IPS-20b (cell line): ENCODE measurements around the gene RAD9A.

Experiments used
- H3K27ac ChIP-seq: one replicate; pipeline ENCODE4 v1.5.1; 2013; ENCODE audit warnings: low read length
- H3K27me3 ChIP-seq: 2 replicates; pipeline ENCODE4 v1.6.1; 2013; ENCODE audit warnings: mild to moderate bottlenecking, low read length, inconsistent platforms; ENCODE audit not compliant: insufficient read depth
- H3K36me3 ChIP-seq: 2 replicates; pipeline ENCODE4 v1.6.1; 2013; ENCODE audit warnings: low read depth, mild to moderate bottlenecking, inconsistent platforms, low read length, moderate library complexity; ENCODE audit not compliant: insufficient read depth
- H3K4me1 ChIP-seq: 2 replicates; pipeline ENCODE4 v1.6.1; 2013; ENCODE audit warnings: mild to moderate bottlenecking, control low read depth, inconsistent platforms, low read length, moderate library complexity; ENCODE audit not compliant: insufficient read depth
- H3K4me3 ChIP-seq: 2 replicates; pipeline ENCODE4 v1.5.1; 2013; ENCODE audit warnings: mild to moderate bottlenecking, low read length, inconsistent platforms
- H3K9ac ChIP-seq: 2 replicates; pipeline ENCODE4 v1.6.1; 2013; ENCODE audit warnings: low read depth, mild to moderate bottlenecking, inconsistent platforms, low read length, moderate library complexity
- H3K9me3 ChIP-seq: 2 replicates; pipeline ENCODE4 v1.6.1; 2013; ENCODE audit warnings: mild to moderate bottlenecking, low read depth, low read length, inconsistent platforms; ENCODE audit not compliant: insufficient read depth

The RAD9A gene

GRCh38 chr11:67364783-67365722 lies 26.7 kb upstream of the RAD9A start:
- Histone ChIP-seq H3K27ac (no peak overlapping the region), H3K36me3 (no peaks in the 10 kb centered on the region), H3K9me3 (no peaks in the 10 kb centered on the region), H3K27me3 (peaks cover 37% of the 10 kb centered on the region), H3K9ac (no peak overlapping the region), H3K4me3 (no peak overlapping the region), H3K4me1 (peaks cover 2% of the 10 kb centered on the region; the same call in 1 of the 2 replicates)

DNA sequence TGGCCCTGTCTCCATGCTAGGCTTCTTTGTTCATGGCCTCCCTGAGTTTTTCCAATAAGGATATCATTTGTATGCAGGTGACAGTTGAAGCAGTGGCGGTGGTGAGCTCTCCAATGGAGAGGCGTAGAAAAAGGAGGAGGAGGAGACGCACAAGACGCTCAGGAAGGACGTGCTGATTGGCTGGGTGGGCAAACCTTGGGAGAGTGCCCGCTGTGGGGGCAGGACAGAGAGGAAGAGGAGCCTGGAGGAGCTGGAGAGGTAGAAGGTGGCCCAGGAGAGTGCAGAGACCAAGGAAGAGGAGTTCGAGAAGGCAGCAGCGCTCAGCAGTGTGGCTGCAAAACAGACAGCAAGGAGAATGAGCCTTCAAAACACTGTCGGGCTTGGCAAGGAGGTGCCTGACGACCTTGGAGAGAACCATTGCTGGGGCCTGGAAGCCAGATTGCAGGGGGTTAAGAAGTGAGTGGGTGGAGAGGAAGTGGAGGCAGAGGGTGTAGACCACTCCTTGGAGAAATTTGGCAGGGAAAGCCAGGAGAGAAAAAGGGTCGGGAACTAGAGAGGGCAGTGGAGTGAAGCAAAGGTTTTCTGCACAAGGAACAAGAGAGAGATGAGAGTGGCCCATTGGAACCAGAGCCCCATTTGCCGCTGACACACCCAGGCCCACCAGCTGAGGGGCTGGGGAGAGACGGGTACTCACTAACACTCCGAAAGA lies 25.9 kb upstream of the RAD9A start:
- Histone ChIP-seq H3K27me3 (peaks cover 44% of the 10 kb centered on the region), H3K36me3 (no peaks in the 10 kb centered on the region), H3K4me3 (no peak overlapping the region), H3K9me3 (no peaks in the 10 kb centered on the region), H3K4me1 (peaks cover 7% of the 10 kb centered on the region; the same call in 1 of the 2 replicates), H3K9ac (no peak overlapping the region), H3K27ac (no peak overlapping the region)

- H3K4me3 ChIP-seq: no peak overlapping the region
- no peaks in the 10 kb centered on the region for H3K9me3 ChIP-seq
- H3K4me1 ChIP-seq: peaks cover 7% of the 10 kb centered on the region; the same call in 1 of the 2 replicates
- H3K27ac ChIP-seq: no peak overlapping the region
- no peaks in the 10 kb centered on the region for H3K36me3 ChIP-seq
- H3K9ac ChIP-seq: no peak overlapping the region
- H3K27me3 ChIP-seq: peaks cover 50% of the 10 kb centered on the region
These were observed 25.2 kb upstream of the RAD9A start for GRCh38 chr11:67366546-67366945.

DNA sequence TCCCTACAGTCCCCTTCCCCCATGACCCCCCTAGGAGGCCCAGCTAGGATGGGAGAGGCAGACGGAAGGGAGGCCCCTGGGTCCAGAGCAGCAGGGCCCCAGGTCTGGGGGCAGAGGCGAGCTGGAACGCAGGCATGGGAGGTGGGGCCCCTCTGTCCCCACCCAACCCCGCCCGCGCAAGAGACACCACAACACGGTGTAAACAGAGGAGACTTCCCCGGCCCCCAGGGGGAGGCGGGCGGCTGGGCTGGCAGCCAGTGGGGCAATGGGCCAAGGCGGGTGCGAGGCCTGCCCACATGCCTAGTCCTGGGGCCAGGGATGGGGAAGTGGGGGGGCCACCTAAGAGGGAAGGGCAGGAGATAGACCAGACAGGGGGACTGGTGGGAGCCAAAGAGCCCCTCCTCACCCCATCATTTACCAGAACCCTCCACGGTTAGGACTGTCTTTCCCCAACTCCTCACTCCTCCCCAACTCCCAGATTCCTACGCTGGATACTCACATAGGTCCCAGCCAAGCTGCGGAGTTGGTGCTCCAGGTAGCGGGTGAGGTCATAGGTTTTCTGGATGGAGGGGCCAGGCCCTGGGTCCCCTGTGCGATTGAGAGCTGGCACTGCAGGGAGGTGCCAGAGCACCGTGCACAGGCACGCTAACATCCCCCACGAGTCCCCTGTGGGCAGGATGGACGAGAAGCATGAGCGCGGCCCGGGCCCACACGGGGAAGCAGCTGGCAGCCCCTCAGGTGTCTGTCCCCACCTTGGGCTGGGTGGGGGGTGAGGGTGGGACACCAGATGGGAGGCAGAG lies 24.6 kb upstream of the RAD9A start:
- Histone ChIP-seq H3K4me1 (peaks cover 7% of the 10 kb centered on the region; the same call in 1 of the 2 replicates), H3K27me3 (peaks cover 50% of the 10 kb centered on the region), H3K27ac (no peak overlapping the region), H3K9ac (no peak overlapping the region), H3K9me3 (no peaks in the 10 kb centered on the region), H3K4me3 (no peak overlapping the region), H3K36me3 (no peaks in the 10 kb centered on the region)

GRCh38 chr11:67367761-67368227 lies 24.0 kb upstream of the RAD9A start:
- no peak overlapping the region for H3K9ac ChIP-seq
- no peaks in the 10 kb centered on the region for H3K36me3 ChIP-seq
- peaks cover 7% of the 10 kb centered on the region; the same call in 1 of the 2 replicates for H3K4me1 ChIP-seq
- peaks cover 46% of the 10 kb centered on the region for H3K27me3 ChIP-seq
- H3K4me3 ChIP-seq: no peak overlapping the region
- no peak overlapping the region for H3K27ac ChIP-seq
- no peaks in the 10 kb centered on the region for H3K9me3 ChIP-seq

DNA sequence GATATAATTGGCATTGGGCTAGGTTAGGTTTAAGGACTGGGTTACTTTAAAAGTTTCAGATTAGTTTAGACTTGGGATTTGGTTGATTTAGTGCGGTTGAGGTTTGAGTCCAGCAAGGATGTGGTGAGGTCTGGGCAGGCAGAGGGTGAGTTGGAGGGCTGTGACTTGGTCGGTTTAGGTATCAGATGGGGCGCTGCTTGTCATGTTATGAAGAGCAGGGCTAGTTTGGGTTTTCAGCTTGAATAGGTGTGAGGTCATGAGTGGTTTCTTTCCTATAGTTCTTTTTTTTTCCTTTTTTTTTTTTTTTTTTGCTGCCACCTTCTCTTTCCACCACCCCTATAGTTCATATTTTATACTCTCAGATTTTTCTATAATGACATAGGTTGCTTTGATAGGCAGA lies 23.2 kb upstream of the RAD9A start:
- H3K9ac ChIP-seq: no peak overlapping the region
- no peak overlapping the region for H3K27ac ChIP-seq
- H3K27me3 ChIP-seq: peaks cover 47% of the 10 kb centered on the region
- H3K4me1 ChIP-seq: peaks cover 7% of the 10 kb centered on the region; the same call in 1 of the 2 replicates
- no peaks in the 10 kb centered on the region for H3K9me3 ChIP-seq
- H3K4me3 ChIP-seq: no peak overlapping the region
- no peaks in the 10 kb centered on the region for H3K36me3 ChIP-seq

- no peak overlapping the region for H3K27ac ChIP-seq
- H3K4me1 ChIP-seq: peaks cover 10% of the 10 kb centered on the region; the same call in 1 of the 2 replicates
- no peak overlapping the region for H3K4me3 ChIP-seq
These were observed 22.5 kb upstream of the RAD9A start for GRCh38 chr11:67369275-67369674.

GRCh38 chr11:67369801-67370284 lies 21.9 kb upstream of the RAD9A start:
- H3K9me3 ChIP-seq: no peaks in the 10 kb centered on the region
- no peak overlapping the region for H3K4me3 ChIP-seq
- H3K27ac ChIP-seq: no peak overlapping the region
- H3K4me1 ChIP-seq: peaks cover 15% of the 10 kb centered on the region; the same call in 1 of the 2 replicates
- no peak overlapping the region for H3K9ac ChIP-seq
- H3K36me3 ChIP-seq: no peaks in the 10 kb centered on the region
- peaks cover 59% of the 10 kb centered on the region for H3K27me3 ChIP-seq

More at GRCh38 chr11:67369275-67369674, 22.5 kb upstream of the RAD9A start:
- H3K36me3 ChIP-seq: no peaks in the 10 kb centered on the region
- peaks cover 53% of the 10 kb centered on the region for H3K27me3 ChIP-seq
- H3K9me3 ChIP-seq: no peaks in the 10 kb centered on the region
- no peak overlapping the region for H3K9ac ChIP-seq

GRCh38 chr11:67370351-67371076 lies 21.3 kb upstream of the RAD9A start:
- H3K9me3 ChIP-seq: no peaks in the 10 kb centered on the region
- H3K27me3 ChIP-seq: peaks cover 65% of the 10 kb centered on the region
- H3K27ac ChIP-seq: no peak overlapping the region
- no peaks in the 10 kb centered on the region for H3K36me3 ChIP-seq
- H3K9ac ChIP-seq: no peak overlapping the region
- no peak overlapping the region for H3K4me3 ChIP-seq
- peaks cover 15% of the 10 kb centered on the region; the same call in 1 of the 2 replicates for H3K4me1 ChIP-seq

DNA sequence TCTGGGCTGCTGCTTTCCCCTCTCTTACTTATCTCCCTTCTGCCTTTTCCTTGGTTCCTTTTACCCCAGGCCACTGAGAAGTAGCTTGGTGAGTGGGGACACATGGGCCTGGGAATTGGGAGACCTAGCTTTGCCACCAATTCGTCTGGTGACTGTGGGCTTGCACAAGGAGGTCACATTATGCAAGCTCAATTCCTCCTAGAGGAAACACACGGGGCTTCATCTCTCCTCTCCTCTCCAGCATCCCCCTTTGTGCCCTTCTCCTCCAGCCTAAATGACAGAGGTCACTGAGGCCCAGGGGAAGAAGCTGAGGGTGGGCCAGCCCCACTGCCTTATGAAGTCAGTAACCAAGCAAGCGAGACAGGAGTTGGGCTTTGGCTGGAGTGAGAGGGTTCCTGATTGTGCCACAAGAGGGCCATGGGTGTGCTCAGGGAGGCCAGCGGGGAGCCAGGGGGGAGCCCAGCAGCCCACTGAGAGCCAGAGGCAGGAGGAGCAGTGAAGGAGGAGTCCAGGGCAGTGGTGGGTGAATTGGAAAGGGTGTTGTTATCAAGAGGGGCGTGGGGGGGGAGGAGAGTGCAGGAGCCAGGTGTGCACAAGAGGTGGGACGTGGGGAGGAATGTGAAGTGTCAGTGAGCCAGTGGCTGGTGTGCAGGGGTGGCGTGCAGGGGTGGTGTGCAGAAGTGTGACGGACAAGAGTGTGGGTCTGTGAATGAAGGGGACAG lies 20.4 kb upstream of the RAD9A start:
- Histone ChIP-seq H3K4me1 (peaks cover 18% of the 10 kb centered on the region; the same call in 1 of the 2 replicates), H3K9ac (no peak overlapping the region), H3K4me3 (peak overlapping the region; percentile 60; the same call in 1 of the 2 replicates), H3K9me3 (no peaks in the 10 kb centered on the region), H3K27me3 (peaks cover 74% of the 10 kb centered on the region), H3K27ac (no peak overlapping the region), H3K36me3 (no peaks in the 10 kb centered on the region)
